GM23248 (cell line): Measurements from ENCODE around the gene ADGRF4.

Experiments used
- EZH2 ChIP-seq: fragments of 200-600 bp; sonication (generic); IDR thresholded peaks from 2 replicates; pipeline ENCODE4 v1.6.1; 2018; ENCODE audit warnings: antibody characterized with exemption, mild to moderate bottlenecking; ENCODE audit not compliant: insufficient read depth, poor library complexity, severe bottlenecking
- EZH2phosphoT487 ChIP-seq: fragments of 200-600 bp; sonication (generic); IDR thresholded peaks from 2 replicates; pipeline ENCODE4 v1.6.1; 2018; ENCODE audit warnings: antibody characterized with exemption, moderate library complexity, mild to moderate bottlenecking, low read depth; ENCODE audit not compliant: insufficient read depth

DNA sequence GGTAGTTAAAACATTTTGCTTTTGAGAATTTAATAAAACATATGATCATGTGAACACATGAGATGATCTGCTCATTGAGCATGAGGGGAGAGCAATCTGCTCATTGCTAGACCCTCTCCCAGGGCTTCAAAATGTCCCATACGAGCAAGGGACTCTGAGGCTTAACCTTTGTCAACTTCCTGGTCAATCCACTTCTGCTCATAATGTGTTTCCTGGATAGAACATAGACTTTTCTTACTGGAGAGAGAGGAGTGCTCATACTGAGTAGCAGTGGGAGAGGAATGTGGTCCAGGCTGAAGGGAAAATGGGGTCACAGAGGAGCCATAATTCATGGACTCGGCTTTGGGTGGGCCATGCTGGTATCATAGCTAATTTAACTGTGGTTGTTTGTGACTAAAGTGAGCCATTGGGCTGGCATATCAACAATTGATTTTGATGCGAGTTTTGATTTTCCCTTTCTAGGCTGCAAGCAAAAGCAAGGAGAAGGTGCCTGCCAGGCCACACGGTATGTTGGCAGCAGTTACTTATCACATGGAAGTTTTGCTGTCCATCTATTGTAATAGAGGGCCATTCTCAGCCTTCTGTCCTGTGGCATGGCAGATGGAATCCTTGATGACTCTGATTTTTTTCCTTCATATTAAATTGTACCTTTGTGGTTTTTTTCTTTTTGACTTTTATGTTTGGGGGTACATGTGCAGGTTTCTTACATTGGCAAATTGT is 20.8 kb upstream of the ADGRF4 start:
- TF ChIP-seq EZH2 (no peak), EZH2phosphoT487 (no peak)
